ENCODE results near the gene PCBP3. TPM values are rescaled to one million over a fixed set of nuclear protein-coding genes. Genes with fewer than 3 reads are reported as not detected.

The PCBP3 gene
- total and polyA plus RNA-seq, 10 of the 15 experiments (the other 5 are each of a cell fraction or from before 2014, with no cell fraction given): 0.09 to 1.3 (median 0.46) TPM; not detected in 3

DNA sequence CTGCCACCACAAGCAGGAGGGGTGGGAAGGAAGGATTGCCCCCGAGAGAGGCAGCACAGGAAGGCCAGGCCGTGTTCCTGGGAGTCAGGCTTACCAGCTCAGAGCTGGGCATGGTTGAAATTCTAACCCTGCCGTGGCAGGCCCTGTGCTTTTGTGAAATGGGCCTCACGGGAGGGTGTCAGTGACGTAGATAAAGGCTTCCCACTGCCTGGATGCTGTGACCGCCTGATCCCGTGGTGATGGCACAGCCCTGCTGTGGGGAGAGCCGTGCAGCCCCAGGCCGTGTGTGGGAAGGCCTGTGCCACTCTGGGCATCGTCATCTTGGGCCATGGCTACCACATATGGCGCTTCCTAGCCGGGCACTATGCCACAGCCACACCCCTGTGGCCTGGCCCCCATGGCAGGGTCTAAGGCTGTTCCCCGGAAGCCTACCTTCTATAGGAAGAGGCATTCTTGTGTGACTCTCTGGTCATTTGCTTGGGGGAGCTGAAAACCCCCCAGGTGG is 161.3 kb downstream of the PCBP3 start:
- H4K20me1 ChIP-seq (ENCODE audit: control insufficient read depth, insufficient read depth): no peaks in the 10 kb centered on the region; the same call in 1 of the 2 replicates
- no TSS peak for BruUV-seq (replicated peaks)
- CTCF ChIA-PET: interaction anchor here (0.7 kb wide), 1 partner anchor 76 kb away, joined by 3 read pairs; no protein-coding TSS in a partner anchor
- H3K9me3 ChIP-seq (replicated peaks; ENCODE audit: control insufficient read depth, insufficient read depth, low read length): no peaks in the 10 kb centered on the region
- no peaks in the 10 kb centered on the region for H3K4me1 ChIP-seq (ENCODE audit: control insufficient read depth, insufficient read depth, low read length)
- H3K4me3 ChIP-seq: no peak overlapping the region
- SMC1A ChIA-PET (ENCODE audit: uncharacterized antibody, unreplicated experiment): interaction anchor here (1.3 kb wide), 1 partner anchor 249 kb away, joined by 3 read pairs; no protein-coding TSS in a partner anchor
- H3K27me3 ChIP-seq (replicated peaks in 1 of 2; ENCODE audit: control insufficient read depth in 2 of 2, insufficient read depth in 2 of 2, low read length in 1 of 2): no peaks in the 10 kb centered on the region
- no peak overlapping the region for H3K27ac ChIP-seq (ENCODE audit: control insufficient read depth, insufficient read depth)
- no peak overlapping the region for H3K4me2 ChIP-seq (ENCODE audit: control insufficient read depth, insufficient read depth)
- TF ChIP-seq ASH2L (IDR thresholded peaks at IDR 0.05; ENCODE audit: borderline replicate concordance, low read depth): no peak
- no peak for TF ChIP-seq ZNF24 (IDR thresholded peaks at IDR 0.05)
- no peak for TF ChIP-seq CBX3 (IDR thresholded peaks at IDR 0.05; ENCODE audit: borderline replicate concordance, low read depth)
- TF ChIP-seq ZNF622 (IDR thresholded peaks at IDR 0.05): no peak
- no peak for TF ChIP-seq CREM (IDR thresholded peaks at IDR 0.05; ENCODE audit: low read depth)
- TF ChIP-seq KDM1A (IDR thresholded peaks at IDR 0.05; ENCODE audit: borderline replicate concordance): no peak
- TF ChIP-seq ZNF384 (IDR thresholded peaks at IDR 0.05; ENCODE audit: borderline replicate concordance, low read depth, low read length): no peak
- TF ChIP-seq, protein P1, sequence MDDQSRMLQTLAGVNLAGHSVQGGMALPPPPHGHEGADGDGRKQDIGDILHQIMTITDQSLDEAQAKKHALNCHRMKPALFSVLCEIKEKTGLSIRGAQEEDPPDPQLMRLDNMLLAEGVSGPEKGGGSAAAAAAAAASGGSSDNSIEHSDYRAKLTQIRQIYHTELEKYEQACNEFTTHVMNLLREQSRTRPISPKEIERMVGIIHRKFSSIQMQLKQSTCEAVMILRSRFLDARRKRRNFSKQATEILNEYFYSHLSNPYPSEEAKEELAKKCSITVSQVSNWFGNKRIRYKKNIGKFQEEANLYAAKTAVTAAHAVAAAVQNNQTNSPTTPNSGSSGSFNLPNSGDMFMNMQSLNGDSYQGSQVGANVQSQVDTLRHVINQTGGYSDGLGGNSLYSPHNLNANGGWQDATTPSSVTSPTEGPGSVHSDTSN (IDR thresholded peaks at IDR 0.05; ENCODE audit: insufficient replicate concordance, low read depth, low read length): no peak
- TF ChIP-seq, protein P2, sequence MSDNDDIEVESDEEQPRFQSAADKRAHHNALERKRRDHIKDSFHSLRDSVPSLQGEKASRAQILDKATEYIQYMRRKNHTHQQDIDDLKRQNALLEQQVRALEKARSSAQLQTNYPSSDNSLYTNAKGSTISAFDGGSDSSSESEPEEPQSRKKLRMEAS (IDR thresholded peaks at IDR 0.05; ENCODE audit: low read depth, low read length): no peak
- DNase-seq (ENCODE audit: low read depth, low spot score): no peak
- H3K9ac ChIP-seq (ENCODE audit: control insufficient read depth, insufficient read depth, low read length): no peak overlapping the region
- FAIRE-seq: no peak
- in situ Hi-C loops (cut with MboI) (loop anchor here (25.0 kb wide), 1 partner anchor 343 kb away; no protein-coding TSS in a partner anchor), intact Hi-C loops (cut with micrococcal nuclease; ENCODE audit: unreplicated experiment) (no loop called here)
- H3K36me3 ChIP-seq (ENCODE audit: control insufficient read depth in 2 of 2, insufficient read depth in 2 of 2, low read length in 1 of 2): no peaks in the 10 kb centered on the region
- POLR2A ChIA-PET: no interaction called here
- RAD21 ChIA-PET (ENCODE audit: unreplicated experiment): no interaction called here
- no peak for ATAC-seq
- WGBS (ENCODE audit: insufficient coverage, insufficient replicate concordance, low lambda C conversion rate, missing lambda C conversion rate): 30% methylated on average over 13 of the region's 13 CpGs
- no peaks in the 10 kb centered on the region for H3K79me2 ChIP-seq (ENCODE audit: control insufficient read depth, insufficient read depth, low read length)
- no peak overlapping the region for H2AFZ ChIP-seq (ENCODE audit: control insufficient read depth, low read depth, low read length)

All from GM12878 (cell line).